Hematopoietic multipotent progenitor cell treated with erythropoietin and hydrocortisone succinate and interleukin-3 and kit ligand, for 15 days (in vitro differentiated cells): ENCODE results near the gene TPST1.

Experiments
- DNase-seq: peaks from one replicate; pipeline ENCODE4 v3.0.0-alpha.2; 2015; ENCODE audit warnings: low spot score

Gene TPST1

DNA sequence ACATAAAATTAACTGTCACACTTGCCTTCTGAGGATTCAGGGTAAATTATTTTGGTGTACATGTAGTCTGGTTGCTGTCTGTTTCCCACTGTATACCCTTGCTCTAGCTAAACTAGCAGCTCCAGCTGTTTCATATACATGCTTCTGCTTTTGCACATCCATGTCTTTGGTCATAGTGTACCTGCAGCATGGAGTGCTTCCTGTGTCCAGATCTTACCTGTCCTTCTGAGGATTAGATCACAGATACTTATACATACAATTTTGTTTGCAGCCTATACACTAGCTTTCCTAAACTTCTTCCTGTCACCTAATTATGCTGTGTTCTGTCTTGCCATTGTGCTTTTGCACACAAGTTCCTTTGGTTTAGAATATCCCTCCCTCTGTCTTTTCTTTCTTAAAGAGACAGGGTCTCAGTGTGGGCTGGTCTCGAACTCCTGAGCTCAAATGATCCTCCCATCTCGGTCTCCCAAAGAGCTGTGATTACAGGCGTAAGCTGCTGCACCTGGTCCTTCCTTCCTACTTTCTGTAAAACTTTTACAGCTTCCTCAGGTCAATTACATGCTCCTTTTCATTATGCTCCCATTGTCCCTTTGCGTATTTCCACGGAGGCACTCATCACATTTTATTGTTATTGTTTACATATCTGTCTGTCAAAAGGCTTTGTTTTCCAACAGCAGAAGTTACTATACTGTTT, 33.8 kb downstream of the TPST1 start:
- DNase-seq: no peak

GRCh38 chr7:66239467-66239856, 34.3 kb downstream of the TPST1 start:
- DNase-seq: no peak

DNA sequence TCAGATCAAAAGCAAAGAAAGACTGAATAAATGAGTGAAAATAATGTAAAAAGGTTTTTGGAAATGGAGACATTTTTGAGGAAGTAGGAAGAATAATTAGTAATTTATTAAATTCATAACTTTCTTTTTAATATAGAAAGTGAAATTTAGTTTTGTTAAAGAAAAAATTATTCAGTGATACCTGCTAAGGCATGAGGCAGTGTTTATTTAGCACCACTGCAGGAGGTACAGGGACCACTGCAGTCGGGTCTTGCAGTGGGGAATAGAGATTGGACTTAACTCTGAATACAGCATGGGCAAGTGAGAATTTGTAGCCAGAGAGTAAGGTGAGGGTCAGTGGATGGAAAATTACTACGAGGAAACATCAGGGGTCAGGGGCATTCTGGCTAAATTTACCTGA, 39.9 kb downstream of the TPST1 start:
- no peak for DNase-seq

DNA sequence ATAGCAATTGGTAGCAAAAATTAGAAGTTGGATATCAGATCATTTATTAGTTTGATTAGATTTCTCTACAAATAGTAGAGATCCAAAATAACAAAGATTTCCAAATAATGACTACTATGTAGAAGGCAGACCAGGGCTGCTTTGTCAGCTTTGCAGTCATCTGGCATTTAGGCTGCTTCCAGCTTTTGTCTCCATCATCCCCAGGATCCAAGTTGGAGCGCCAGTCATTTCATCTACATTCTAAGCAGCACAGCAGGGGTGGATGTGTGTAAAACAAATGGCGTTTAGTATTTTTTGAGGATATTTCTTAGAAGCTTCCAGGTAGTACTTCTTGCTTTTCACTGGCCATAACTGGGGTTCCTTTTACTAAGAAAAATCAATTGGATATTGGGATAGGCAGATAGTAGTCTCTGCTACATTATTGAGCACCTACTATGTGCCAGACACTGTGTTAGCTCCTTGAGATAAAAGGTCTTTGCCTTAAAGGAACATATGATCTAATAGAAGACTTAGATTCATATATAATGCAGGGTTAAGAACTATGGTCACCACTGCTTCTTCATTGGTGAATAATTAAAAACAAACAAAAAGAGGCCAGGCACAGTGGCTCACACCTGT, 41.5 kb downstream of the TPST1 start:
- DNase-seq: no peak

DNA sequence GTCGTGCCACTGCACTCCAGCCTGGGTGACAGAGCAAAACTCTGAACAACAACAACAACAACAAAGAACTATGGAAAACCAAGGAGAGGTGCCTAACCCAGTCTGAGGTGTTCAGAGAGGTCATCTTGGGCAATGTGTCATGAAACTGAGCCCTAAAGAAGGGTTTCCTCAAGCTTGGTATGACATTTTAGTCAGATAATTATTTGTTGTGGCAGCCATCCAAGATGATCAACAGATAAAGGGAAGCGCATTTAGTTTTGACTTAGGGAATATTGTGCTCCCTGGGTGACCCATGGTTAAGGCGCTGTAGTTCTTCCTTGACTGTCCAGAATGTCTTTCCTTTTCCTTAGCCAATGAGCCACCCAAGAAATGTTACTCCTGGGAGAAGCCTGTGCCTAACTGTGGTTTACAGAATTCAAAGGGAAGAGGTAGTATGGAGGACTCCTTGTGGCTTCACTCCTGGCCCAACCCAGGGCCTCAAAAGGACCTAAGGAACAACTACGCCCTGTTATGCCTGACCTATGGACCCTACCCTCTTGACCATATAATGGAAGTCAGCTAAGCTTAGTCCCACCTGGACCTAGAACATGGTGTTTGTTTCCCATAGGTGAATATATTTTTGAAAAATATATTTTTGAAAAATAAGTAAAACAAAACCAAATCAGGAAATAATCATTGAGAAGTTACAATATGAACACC, 42.4 kb downstream of the TPST1 start:
- no peak for DNase-seq

- DNase-seq: no peak
Measured at GRCh38 chr7:66250711-66251110, 45.6 kb downstream of the TPST1 start.

DNA sequence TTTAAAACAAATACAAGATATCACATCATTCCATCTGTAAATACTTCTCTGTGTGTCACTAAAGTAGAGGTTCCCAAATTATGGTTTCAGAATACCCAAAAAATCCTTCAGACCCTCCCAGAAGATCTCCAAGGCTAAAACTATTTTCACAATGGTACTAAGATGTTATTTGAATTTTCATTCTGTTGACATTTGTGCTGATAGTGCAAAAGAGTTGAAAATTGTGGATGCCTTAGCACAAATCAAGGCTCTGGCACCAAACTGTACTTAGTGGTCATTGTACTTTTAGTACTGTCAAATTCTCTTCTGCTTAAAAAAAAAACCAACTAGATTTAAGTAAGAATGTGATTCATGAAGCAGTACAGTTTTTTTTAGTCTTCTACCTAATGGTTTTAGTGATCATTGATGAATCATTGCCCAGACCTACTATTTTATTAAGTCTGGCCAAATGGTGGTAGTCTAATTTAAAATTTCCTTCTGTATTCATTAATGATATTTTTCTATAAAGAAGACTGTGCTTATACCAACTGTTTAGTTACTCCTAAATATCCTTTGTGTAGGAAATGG, 50.5 kb downstream of the TPST1 start:
- DNase-seq: no peak

- DNase-seq: no peak
Measured at GRCh38 chr7:66256281-66256680, 51.1 kb downstream of the TPST1 start.

DNA sequence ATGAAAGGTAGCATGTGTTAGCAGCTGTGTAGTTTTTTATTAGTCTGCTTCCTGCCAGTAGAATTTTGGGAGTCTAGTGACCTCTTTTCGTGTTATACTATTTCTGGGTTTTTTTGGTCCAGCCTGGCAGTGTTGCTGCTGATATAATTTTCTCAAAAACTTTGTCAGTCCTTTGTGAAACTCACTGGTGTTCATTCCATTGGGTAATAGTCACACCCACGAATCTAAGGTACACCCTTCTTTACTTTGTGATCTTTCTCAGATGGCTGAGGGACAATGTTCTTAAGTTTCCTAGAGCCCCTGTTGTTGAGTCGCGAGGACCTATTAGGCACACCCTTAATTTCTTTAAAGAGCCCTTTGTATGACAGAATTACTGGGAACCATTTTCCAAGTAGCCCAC, 52.3 kb downstream of the TPST1 start:
- no peak for DNase-seq

GRCh38 chr7:66258409-66258808, 53.3 kb downstream of the TPST1 start:
- DNase-seq: no peak

DNA sequence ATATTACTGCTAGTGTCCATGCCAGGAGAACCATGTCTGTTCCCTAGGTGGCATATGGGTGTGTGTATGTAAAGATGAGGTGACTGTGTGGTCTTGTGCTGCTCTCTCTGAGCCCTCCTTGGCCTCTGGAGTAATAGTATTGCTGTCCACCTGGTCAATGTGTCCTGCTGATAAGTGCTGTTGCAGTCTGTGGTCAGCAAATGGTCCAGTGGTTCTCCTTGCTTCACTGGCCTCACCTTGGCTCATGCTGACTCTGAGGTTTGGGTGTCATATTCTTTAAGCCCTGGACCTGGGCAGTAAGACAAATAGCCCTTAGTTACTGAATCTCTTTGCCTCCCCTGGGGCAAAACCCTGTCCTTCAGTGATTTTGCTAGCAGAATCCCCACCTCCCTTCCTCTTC, 56.8 kb downstream of the TPST1 start:
- DNase-seq: no peak

DNA sequence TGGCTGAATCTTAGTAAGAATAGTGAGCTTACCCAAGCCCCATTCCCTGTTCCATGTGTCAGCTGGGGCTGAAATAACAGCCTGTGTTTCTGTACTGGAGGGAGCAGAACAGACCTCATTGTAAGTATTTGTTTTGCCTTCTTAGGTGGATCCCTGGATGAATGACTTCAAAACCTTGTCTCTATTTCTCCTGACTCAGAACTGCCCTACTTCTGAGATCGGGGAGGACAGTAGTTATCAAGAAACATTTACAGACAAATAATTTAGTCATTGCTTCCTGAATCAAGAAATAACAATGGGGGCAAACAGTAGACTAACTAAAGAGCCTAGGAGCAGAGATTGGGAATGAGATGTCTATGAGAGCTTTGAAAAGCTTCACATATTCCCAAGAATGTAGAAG, 58.8 kb downstream of the TPST1 start:
- DNase-seq: no peak

DNA sequence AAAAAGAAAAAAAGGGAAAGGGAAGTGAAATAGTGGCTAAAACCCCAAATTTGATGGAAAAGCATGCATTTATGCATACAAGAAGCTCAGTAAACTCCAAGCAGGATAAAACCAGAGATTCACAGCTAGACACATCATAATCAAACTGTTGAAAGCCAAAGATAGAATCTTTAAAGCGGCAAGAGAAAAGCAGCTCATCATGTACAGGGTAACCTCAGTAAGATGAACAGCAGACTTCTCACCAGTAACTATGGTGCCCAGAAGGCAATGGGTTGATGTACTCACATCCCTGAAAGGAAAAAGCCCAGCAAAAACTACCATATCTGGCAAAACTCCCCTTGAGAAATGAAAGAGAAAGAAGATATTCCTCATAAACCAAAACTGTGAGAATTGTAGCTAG, 60.4 kb downstream of the TPST1 start:
- no peak for DNase-seq

DNA sequence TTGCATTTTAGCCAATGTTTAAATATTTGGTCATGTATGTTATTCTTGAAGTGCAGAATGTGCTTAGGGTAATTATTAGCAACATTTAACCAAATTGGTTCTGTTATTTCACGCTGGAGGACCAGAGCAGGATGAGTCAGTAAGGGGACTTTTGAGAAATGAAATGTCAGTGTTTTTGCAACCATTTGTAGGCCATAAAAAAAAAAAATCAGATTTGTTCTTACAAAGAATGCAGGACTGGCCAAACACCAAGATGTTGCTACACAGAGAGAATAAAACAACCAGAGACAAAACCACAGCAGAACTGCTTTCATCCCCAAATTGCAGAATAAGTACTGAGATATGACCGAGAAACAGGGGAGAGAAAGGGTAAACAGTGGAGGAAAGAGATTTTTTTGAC, 62.1 kb downstream of the TPST1 start:
- no peak for DNase-seq

- DNase-seq: no peak
Measured at GRCh38 chr7:66269978-66270377, 64.8 kb downstream of the TPST1 start.

GRCh38 chr7:66272321-66272720, 67.2 kb downstream of the TPST1 start:
- no peak for DNase-seq

- DNase-seq: no peak
Measured at GRCh38 chr7:66276363-66276762, 71.2 kb downstream of the TPST1 start.

DNA sequence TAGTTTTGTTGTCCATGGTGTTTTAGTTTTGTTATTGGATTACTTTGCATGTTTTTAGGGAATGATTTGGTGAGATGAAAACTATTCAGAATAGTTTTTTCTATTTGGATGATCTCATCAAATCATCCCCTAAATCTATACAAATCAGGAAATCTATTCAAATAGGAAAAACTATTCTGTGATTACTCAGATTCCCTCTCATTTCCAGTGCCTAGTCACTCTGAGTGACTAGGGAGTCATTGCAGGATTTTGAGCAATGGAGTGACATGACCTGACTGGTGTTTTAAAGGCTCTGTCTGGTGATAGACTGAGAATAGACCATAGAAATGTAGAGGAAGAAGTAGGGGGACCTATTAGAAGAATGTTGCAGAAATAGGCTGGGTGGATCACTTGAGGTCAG, 72.4 kb downstream of the TPST1 start:
- DNase-seq: no peak

- DNase-seq: no peak
Measured at GRCh38 chr7:66279912-66280311, 74.8 kb downstream of the TPST1 start.

- DNase-seq: no peak
Measured at GRCh38 chr7:66281678-66282590, 76.8 kb downstream of the TPST1 start.

- DNase-seq: no peak
Measured at GRCh38 chr7:66282591-66282935, 77.4 kb downstream of the TPST1 start.
